H9 (cell line): ENCODE results near the gene SCD5. TPM values are rescaled to one million over a fixed set of nuclear protein-coding genes. Genes with fewer than 3 reads are reported as not detected.

Source experiments
- DNase-seq: peaks from one replicate; pipeline ENCODE4 v3.0.0-alpha.2; 2017
- H2AFZ ChIP-seq: one replicate; pipeline ENCODE4 v1.6.1; 2013; ENCODE audit warnings: mild to moderate bottlenecking, low read length, control low read depth, moderate library complexity
- H2AK5ac ChIP-seq: 2 replicates; pipeline ENCODE4 v1.6.1; 2013; ENCODE audit warnings: low read length, control low read depth, mixed read lengths; ENCODE audit not compliant: insufficient read length
- H2BK120ac ChIP-seq: one replicate; pipeline ENCODE4 v1.6.1; 2013; ENCODE audit warnings: low read depth, mild to moderate bottlenecking, low read length, control low read depth, inconsistent platforms; ENCODE audit not compliant: poor library complexity, severe bottlenecking
- H2BK12ac ChIP-seq: 2 replicates; pipeline ENCODE4 v1.6.1; 2013; ENCODE audit warnings: low read length, control low read depth, mixed read lengths, low read depth; ENCODE audit not compliant: insufficient read length
- H2BK15ac ChIP-seq: 2 replicates; pipeline ENCODE4 v1.6.1; 2013; ENCODE audit warnings: low read depth, low read length, control low read depth
- H2BK20ac ChIP-seq: one replicate; pipeline ENCODE4 v1.6.1; 2013; ENCODE audit warnings: low read depth, mild to moderate bottlenecking, low read length, control low read depth, inconsistent platforms; ENCODE audit not compliant: poor library complexity, severe bottlenecking
- H2BK5ac ChIP-seq: 2 replicates; pipeline ENCODE4 v1.6.1; 2013; ENCODE audit warnings: low read length, control low read depth, mixed read lengths; ENCODE audit not compliant: insufficient read length
- H3K14ac ChIP-seq: 2 replicates; pipeline ENCODE4 v1.6.1; 2013; ENCODE audit warnings: low read length, control low read depth; ENCODE audit not compliant: insufficient read depth
- H3K18ac ChIP-seq: 2 replicates; pipeline ENCODE4 v1.6.1; 2013; ENCODE audit warnings: low read depth, mild to moderate bottlenecking, mixed read lengths, low read length, control low read depth; ENCODE audit not compliant: insufficient read length
- H3K23ac ChIP-seq: 2 replicates; pipeline ENCODE4 v1.6.1; 2013; ENCODE audit warnings: low read length, control low read depth, mixed read lengths, low read depth; ENCODE audit not compliant: insufficient read length
- H3K23me2 ChIP-seq: 2 replicates; pipeline ENCODE4 v1.6.1; 2013; ENCODE audit warnings: low read depth, mild to moderate bottlenecking, mixed read lengths, low read length, control low read depth; ENCODE audit not compliant: insufficient read length, poor library complexity, severe bottlenecking
- H3K27ac ChIP-seq: 2 replicates; pipeline ENCODE4 v1.5.1; 2013; ENCODE audit warnings: low read length, control low read depth, mixed read lengths, low read depth; ENCODE audit not compliant: insufficient read length
- H3K27me3 ChIP-seq: 2 replicates; pipeline ENCODE4 v1.6.1; 2013; ENCODE audit warnings: low read length, control low read depth, inconsistent platforms; ENCODE audit not compliant: insufficient read depth
- H3K4ac ChIP-seq: 2 replicates; pipeline ENCODE4 v1.6.1; 2013; ENCODE audit warnings: low read depth, mild to moderate bottlenecking, control low read depth, inconsistent platforms, low read length, moderate library complexity
- H3K4me1 ChIP-seq: 2 replicates; pipeline ENCODE4 v1.6.1; 2013; ENCODE audit warnings: low read length, control low read depth, inconsistent platforms; ENCODE audit not compliant: insufficient read depth
- H3K4me2 ChIP-seq: 2 replicates; pipeline ENCODE4 v1.6.1; 2013; ENCODE audit warnings: low read length, control low read depth, mixed read lengths; ENCODE audit not compliant: insufficient read length, insufficient read depth
- H3K56ac ChIP-seq: 2 replicates; pipeline ENCODE4 v1.6.1; 2013; ENCODE audit warnings: low read depth, mild to moderate bottlenecking, mixed read lengths, low read length, control low read depth; ENCODE audit not compliant: insufficient read length
- H3K79me1 ChIP-seq: 2 replicates; pipeline ENCODE4 v1.6.1; 2013; ENCODE audit warnings: low read depth, mild to moderate bottlenecking, moderate library complexity, low read length, control low read depth, inconsistent platforms; ENCODE audit not compliant: insufficient read depth, poor library complexity, severe bottlenecking
- H3K79me2 ChIP-seq: 2 replicates; pipeline ENCODE4 v1.6.1; 2013; ENCODE audit warnings: low read length, control low read depth, inconsistent platforms; ENCODE audit not compliant: insufficient read depth
- H3K9ac ChIP-seq: 2 replicates; pipeline ENCODE4 v1.6.1; 2013; ENCODE audit warnings: low read length, control low read depth, mixed read lengths; ENCODE audit not compliant: insufficient read length; ENCODE audit errors: extremely low read depth
- H3K9me3 ChIP-seq: one replicate; pipeline ENCODE4 v1.6.1; 2013; ENCODE audit warnings: low read depth, low read length, inconsistent platforms; ENCODE audit not compliant: control insufficient read depth
- H3T11ph ChIP-seq: one replicate; pipeline ENCODE4 v1.6.1; 2013; ENCODE audit warnings: mild to moderate bottlenecking, low read length, control low read depth, inconsistent platforms
- H4K20me1 ChIP-seq: one replicate; pipeline ENCODE4 v1.6.1; 2013; ENCODE audit not compliant: control insufficient read depth, insufficient read length, insufficient read depth
- H4K5ac ChIP-seq: 2 replicates; pipeline ENCODE4 v1.6.1; 2013; ENCODE audit warnings: low read depth, mild to moderate bottlenecking, mixed read lengths, low read length, control low read depth; ENCODE audit not compliant: insufficient read length
- H4K8ac ChIP-seq: replicated peaks from 2 replicates; pipeline ENCODE4 v1.6.1; 2013; ENCODE audit warnings: low read length, control low read depth, mixed read lengths, low read depth; ENCODE audit not compliant: insufficient read length
- H4K91ac ChIP-seq: 2 replicates; pipeline ENCODE4 v1.6.1; 2013; ENCODE audit warnings: low read depth, mild to moderate bottlenecking, moderate library complexity, mixed read lengths, low read length, control low read depth; ENCODE audit not compliant: insufficient read length
- H3K27ac Mint-ChIP-seq, 3 experiments: 2 replicates in 2 of 3; 3 replicates in 1 of 3; pipeline ENCODE4 v1.8.0; 2020 to 2021; ENCODE audit warnings: mixed read lengths in 3 of 3, mild to moderate bottlenecking in 1 of 3, moderate library complexity in 1 of 3
- H3K27me3 Mint-ChIP-seq: 2 replicates; pipeline ENCODE4 v1.8.0; 2021; ENCODE audit warnings: low read depth, mild to moderate bottlenecking, moderate library complexity, mixed read lengths
- H3K36me3 Mint-ChIP-seq, 3 experiments: 2 replicates in 2 of 3; 3 replicates in 1 of 3; pipeline ENCODE4 v1.8.0; 2020 to 2021; ENCODE audit warnings: low read depth in 3 of 3, mixed read lengths in 3 of 3; ENCODE audit not compliant: insufficient read depth in 1 of 3
- H3K4me1 Mint-ChIP-seq, 2 experiments: 2 replicates each; pipeline ENCODE4 v1.8.0; 2020; ENCODE audit warnings: mixed read lengths in 2 of 2
- H3K4me3 Mint-ChIP-seq, 2 experiments: 2 replicates in 1 of 2; 3 replicates in 1 of 2; pipeline ENCODE4 v1.8.0; 2020 to 2021; ENCODE audit warnings: mild to moderate bottlenecking in 2 of 2, mixed read lengths in 2 of 2, moderate library complexity in 1 of 2
- H3K9me3 Mint-ChIP-seq, 2 experiments: 2 replicates in 1 of 2; 3 replicates in 1 of 2; pipeline ENCODE4 v1.8.0; 2020; ENCODE audit warnings: mild to moderate bottlenecking in 2 of 2, mixed read lengths in 2 of 2, moderate library complexity in 1 of 2
- CTCF ChIP-seq: fragments of 200-600 bp; sonication (generic); conservative IDR thresholded peaks from 3 replicates; pipeline ENCODE4 v1.8.0; 2021; ENCODE audit warnings: antibody characterized with exemption, mild to moderate bottlenecking
- WGBS: extraction: QIAGEN DNeasy Blood & Tissue Kit; methylation state at CpG from one replicate; pipeline ENCODE4 v1.1.7; 2013; ENCODE audit warnings: missing lambda C conversion rate, low lambda C conversion rate, mixed read lengths; ENCODE audit not compliant: insufficient read length; ENCODE audit errors: extremely low coverage; 5-methylcytosine and 5-hydroxymethylcytosine counted together
- total RNA-seq: library from RNA; stranded (reverse); gene quantifications from 2 replicates; pipeline ENCODE4 v1.2.1, GENCODE V29; 2021

The SCD5 gene
- total RNA-seq, 1 experiment from 2014 or later, result 0.68 TPM

GRCh38 chr4:82601242-82602015, 197.2 kb downstream of the SCD5 start:
- Histone ChIP-seq H3K4ac (no peak overlapping the region), H2BK15ac (no peak overlapping the region), H3K27me3 (no peaks in the 10 kb centered on the region), H2BK20ac (no peak overlapping the region), H3K79me1 (no peaks in the 10 kb centered on the region), H3K23me2 (no peaks in the 10 kb centered on the region), H4K91ac (no peak overlapping the region), H4K5ac (no peak overlapping the region), H3K18ac (no peak overlapping the region), H4K20me1 (no peaks in the 10 kb centered on the region), H3K4me1 (no peaks in the 10 kb centered on the region), H2BK5ac (no peak overlapping the region), H3T11ph (no peak overlapping the region), H2AFZ (no peak overlapping the region), H3K9ac (no peak overlapping the region), H3K79me2 (no peaks in the 10 kb centered on the region), H3K56ac (no peak overlapping the region), H3K9me3 (no peaks in the 10 kb centered on the region), H3K4me2 (no peak overlapping the region), H3K23ac (no peak overlapping the region), H2BK120ac (no peak overlapping the region), H3K14ac (no peak overlapping the region), H4K8ac (no peak overlapping the region), H2BK12ac (no peak overlapping the region), H3K27ac (no peak overlapping the region), H2AK5ac (no peak overlapping the region)
- no peak for TF ChIP-seq CTCF
- H3K4me1 Mint-ChIP-seq, result peaks cover 0 to 2% of the 10 kb centered on the region in 2 experiments; a peak in 1 of 4 replicates
- DNase-seq, result no peak
- H3K9me3 Mint-ChIP-seq, result no peaks in the 10 kb centered on the region
- H3K27ac Mint-ChIP-seq, result no peak overlapping the region
- no CpG with 5 or more reads among the region's 9 CpGs for WGBS
- no peaks in the 10 kb centered on the region for H3K27me3 Mint-ChIP-seq
- H3K36me3 Mint-ChIP-seq, result no peaks in the 10 kb centered on the region
- H3K4me3 Mint-ChIP-seq, result no peak overlapping the region
